Uterus (tissue), 4 donors: ENCODE results near the gene NDUFA8. TPM values are rescaled to one million over a fixed set of nuclear protein-coding genes. Genes with fewer than 3 reads are reported as not detected.

Experiments used
- DNase-seq, 2 donors: peaks; one replicate each; pipeline ENCODE4 v3.0.0-alpha.2; 2019 to 2020
- H3K27ac ChIP-seq, 2 donors: fragments of 200-600 bp; sonication (generic); 1 replicate in 1 of 2; 2 replicates in 1 of 2; pipeline ENCODE4 v1.5.1; 2016 to 2018
- H3K27me3 ChIP-seq, 2 donors: fragments of 200-600 bp; sonication (generic); one replicate each; pipeline ENCODE4 v1.5.1; 2018 to 2019; ENCODE audit warnings: control low read depth in 1 of 2
- H3K36me3 ChIP-seq, 2 donors: fragments of 200-600 bp; sonication (generic); one replicate each; pipeline ENCODE4 v1.5.1; 2019; ENCODE audit warnings: control low read depth in 1 of 2
- H3K4me1 ChIP-seq, 2 donors: fragments of 200-600 bp; sonication (generic); one replicate each; pipeline ENCODE4 v1.5.1; 2018 to 2019; ENCODE audit warnings: control low read depth in 1 of 2
- H3K4me3 ChIP-seq, 2 donors: fragments of 200-600 bp; sonication (generic); 1 replicate in 1 of 2; 2 replicates in 1 of 2; pipeline ENCODE4 v1.5.1; 2018 to 2019; ENCODE audit warnings: mild to moderate bottlenecking in 1 of 2
- H3K9me3 ChIP-seq, 2 donors: fragments of 200-600 bp; sonication (generic); one replicate each; pipeline ENCODE4 v1.5.1; 2019; ENCODE audit warnings: control low read depth in 1 of 2
- CTCF ChIP-seq, 4 experiments: fragments of 200-600 bp in 2 of 4; fragments of 450-650 bp in 2 of 4; sonication (generic) in 2 of 4; IDR thresholded peaks; one replicate each; pipeline ENCODE4 v1.5.1; 2016 to 2019; ENCODE audit warnings: antibody characterized with exemption in 4 of 4, mild to moderate bottlenecking in 2 of 4, moderate library complexity in 1 of 4
- POLR2A ChIP-seq, 2 donors: fragments of 450-650 bp; IDR thresholded peaks; one replicate each; pipeline ENCODE4 v1.6.1; 2016; ENCODE audit warnings: antibody characterized with exemption in 2 of 2, mild to moderate bottlenecking in 1 of 2, moderate library complexity in 1 of 2
- intact Hi-C: fragments of 100-400 bp; cut with DNase I; formaldehyde crosslinking; loops from one replicate; pipeline ENCODE4 v1.15.1; 2023; ENCODE audit warnings: low total_unique reads
- total RNA-seq, 4 donors: library from RNA; depleted of rRNA in 3 of 4; stranded (reverse); fragments of >200 nt in 3 of 4; gene quantifications; one replicate each; pipeline versions ENCODE4 v1.1.0 to v1.2.4, GENCODE V29; 2014 to 2023
- donor health status: DM: yes; HTN: yes; CAD: no.

Gene NDUFA8
- total RNA-seq, 4 donors from 2014 or later = 22.8 to 39.2 (median 31.4) TPM

DNA sequence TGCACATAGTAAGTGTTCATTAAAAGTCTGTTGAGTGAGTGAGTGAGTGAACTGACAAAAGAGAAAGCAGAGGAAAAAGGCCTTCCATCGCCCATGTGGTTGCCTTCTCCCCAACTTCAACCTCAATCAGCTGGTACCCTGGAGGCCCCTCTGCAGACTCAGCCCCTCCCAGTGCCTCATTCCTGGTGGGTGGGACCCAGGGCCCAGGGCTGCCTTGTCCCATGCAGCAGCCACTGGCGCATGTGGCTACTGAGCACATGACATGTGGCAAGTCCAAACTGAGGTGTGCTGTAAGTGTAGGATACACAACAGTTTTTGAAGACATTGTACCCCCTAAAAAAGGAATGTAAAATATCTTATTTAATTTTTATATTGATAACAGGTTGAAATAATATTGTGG is 29.6 kb downstream of the NDUFA8 start:
- Histone ChIP-seq H3K27me3 (no peaks in the 10 kb centered on the region), H3K4me3 (no peak overlapping the region), H3K4me1 (peaks cover 0 to 4% of the 10 kb centered on the region in 2 donors), H3K27ac (no peak overlapping the region), H3K9me3 (no peaks in the 10 kb centered on the region), H3K36me3 (no peaks in the 10 kb centered on the region)
- TF ChIP-seq CTCF (IDR thresholded peaks at IDR 0.05) (no peak), POLR2A (IDR thresholded peaks at IDR 0.05) (no peak)
- DNase-seq = no peak
- intact Hi-C loops = no loop called here

DNA sequence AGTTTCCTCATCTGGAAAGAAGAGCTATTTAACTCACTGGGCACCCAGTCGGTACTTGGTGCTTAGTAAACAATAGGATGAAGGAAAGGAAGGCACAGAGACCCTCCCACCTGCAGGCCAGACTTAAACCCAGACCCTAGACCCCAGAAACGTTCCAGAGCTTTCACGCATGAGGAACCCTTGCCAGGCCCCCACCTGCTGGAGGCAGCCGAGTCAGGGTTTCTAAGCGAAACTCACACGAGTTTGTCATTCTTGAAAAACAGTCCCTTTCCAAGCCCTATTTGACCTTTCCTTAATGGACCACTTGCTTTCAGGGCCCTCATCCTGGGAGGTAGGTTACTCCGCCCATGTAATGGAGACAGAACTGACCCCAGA is 30.6 kb downstream of the NDUFA8 start:
- Histone ChIP-seq H3K9me3 (no peaks in the 10 kb centered on the region), H3K4me1 (peaks cover 0 to 4% of the 10 kb centered on the region in 2 donors)
- TF ChIP-seq POLR2A (IDR thresholded peaks at IDR 0.05) (no peak), CTCF (IDR thresholded peaks at IDR 0.05) (no peak)

DNA sequence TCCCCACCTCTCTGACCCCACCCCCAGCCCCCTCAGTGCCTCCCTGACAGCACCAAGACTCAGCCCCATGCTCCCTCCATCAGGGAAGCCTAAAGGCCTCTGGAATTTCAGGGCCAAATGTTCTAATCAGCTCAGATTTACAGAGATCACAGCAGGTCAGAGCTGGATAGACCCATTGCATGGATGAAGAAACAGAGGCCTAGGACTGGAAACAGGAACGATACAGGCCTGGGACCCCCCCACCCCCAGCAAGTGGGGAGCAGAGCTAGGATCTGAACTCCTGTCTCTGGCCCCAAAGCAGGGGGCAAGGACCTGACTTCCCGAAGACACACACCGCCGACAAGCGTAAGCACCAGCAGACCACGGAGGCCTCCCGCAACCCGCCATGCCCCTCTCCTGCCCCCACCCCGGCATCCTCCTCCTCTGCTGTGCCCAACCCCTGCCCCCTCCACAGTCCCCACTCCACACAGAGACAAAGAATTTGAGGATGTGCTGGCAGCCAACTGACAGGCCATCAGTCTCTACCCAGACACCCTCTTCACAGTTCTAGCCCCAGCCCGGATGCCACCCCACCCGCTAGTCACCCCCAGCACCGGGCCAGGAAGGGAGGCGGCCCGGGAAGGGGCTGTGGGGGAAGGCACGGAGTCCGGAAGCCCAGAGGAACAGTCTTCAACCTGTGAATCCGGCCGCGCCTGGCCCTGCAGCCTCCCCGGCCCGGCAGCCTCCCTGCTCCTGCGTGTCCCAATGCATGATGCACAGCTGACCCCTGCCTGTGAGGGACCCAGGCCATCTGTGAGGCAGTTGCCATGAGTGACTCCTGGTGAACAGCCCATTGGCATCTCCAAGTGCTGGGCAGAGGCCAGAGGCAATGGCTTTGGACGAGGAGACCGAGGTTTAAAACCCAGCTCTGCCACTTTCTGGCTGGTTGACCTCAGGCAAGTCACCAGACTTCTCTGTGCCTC is 31.3 kb downstream of the NDUFA8 start:
- Histone ChIP-seq H3K4me3 (no peak overlapping the region), H3K36me3 (no peaks in the 10 kb centered on the region), H3K9me3 (no peaks in the 10 kb centered on the region), H3K27me3 (no peaks in the 10 kb centered on the region), H3K4me1 (peaks cover 0 to 4% of the 10 kb centered on the region in 2 donors), H3K27ac (no peak overlapping the region)
- TF ChIP-seq CTCF (IDR thresholded peaks at IDR 0.05) = no peak
- TF ChIP-seq POLR2A (IDR thresholded peaks at IDR 0.05) = no peak
- DNase-seq = peak in 1 of 2 donors; percentile 50
- intact Hi-C loops = no loop called here

More for the DNA sequence above, 30.6 kb downstream of the NDUFA8 start:
- Histone ChIP-seq H3K27ac (no peak overlapping the region), H3K4me3 (no peak overlapping the region), H3K27me3 (no peaks in the 10 kb centered on the region), H3K36me3 (no peaks in the 10 kb centered on the region)
- intact Hi-C loops = no loop called here
- DNase-seq = no peak

DNA sequence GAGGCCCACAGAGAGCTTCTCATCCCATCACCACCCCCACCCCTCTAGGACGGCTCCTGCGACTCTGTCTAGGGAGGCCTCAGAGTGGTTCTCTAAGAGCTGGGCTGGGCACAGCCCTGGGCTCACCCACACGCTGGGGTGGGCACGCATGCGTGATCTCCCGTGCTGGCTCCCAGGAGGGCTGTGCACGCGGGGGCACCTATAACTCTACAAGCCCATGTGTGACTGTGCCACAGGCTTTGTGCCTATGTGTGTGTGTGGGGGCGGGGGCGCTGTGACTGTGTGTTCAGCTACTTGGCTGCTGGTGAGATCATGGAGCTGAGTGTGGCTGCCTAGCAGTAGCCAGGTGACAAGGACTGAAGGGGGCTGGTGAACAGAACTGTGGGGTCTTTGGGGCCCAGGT is 32.2 kb downstream of the NDUFA8 start:
- Histone ChIP-seq H3K36me3 (no peaks in the 10 kb centered on the region), H3K27me3 (no peaks in the 10 kb centered on the region), H3K9me3 (no peaks in the 10 kb centered on the region), H3K4me3 (no peak overlapping the region), H3K4me1 (peaks cover 0 to 4% of the 10 kb centered on the region in 2 donors), H3K27ac (no peak overlapping the region)
- intact Hi-C loops = no loop called here
- DNase-seq = no peak
- TF ChIP-seq POLR2A (IDR thresholded peaks at IDR 0.05) = no peak
- no peak for TF ChIP-seq CTCF (IDR thresholded peaks at IDR 0.05)
